Activated T-cell treated with anti-CD3 and anti-CD28 coated beads, Interleukin-2, amount 50 U/mL, for 72 hours (primary cell): Measurements from ENCODE around the gene LCE2D. TPM values are rescaled to one million over a fixed set of nuclear protein-coding genes. Genes with fewer than 3 reads are reported as not detected.

Experiments
- ATAC-seq, 2 donors: fragments of 150-1000 bp; cut with Tn5 transposase; replicated peaks in 1 of 2; 2 replicates each; pipeline ENCODE4 v1.10.0; 2021; ENCODE audit warnings: moderate library complexity in 2 of 2, mild to moderate bottlenecking in 1 of 2
- DNase-seq, 2 donors: peaks; one replicate each; pipeline ENCODE4 v3.0.0; 2021 to 2022; ENCODE audit warnings: mixed read lengths in 1 of 2
- H3K27ac Mint-ChIP-seq: one replicate; pipeline ENCODE4 v1.8.0; 2022; ENCODE audit warnings: mild to moderate bottlenecking, moderate library complexity, mixed read lengths
- H3K27me3 Mint-ChIP-seq: one replicate; pipeline ENCODE4 v1.8.0; 2022; ENCODE audit warnings: low read depth, mixed read lengths
- H3K36me3 Mint-ChIP-seq, 2 donors: one replicate each; pipeline ENCODE4 v1.8.0; 2022; ENCODE audit warnings: mixed read lengths in 2 of 2, mild to moderate bottlenecking in 1 of 2; ENCODE audit not compliant: insufficient read depth in 2 of 2
- H3K4me1 Mint-ChIP-seq: one replicate; pipeline ENCODE4 v1.8.0; 2022; ENCODE audit warnings: low read depth, mixed read lengths
- H3K4me3 Mint-ChIP-seq, 2 donors: one replicate each; pipeline ENCODE4 v1.8.0; 2022; ENCODE audit warnings: mild to moderate bottlenecking in 2 of 2, mixed read lengths in 2 of 2, moderate library complexity in 2 of 2
- H3K9me3 Mint-ChIP-seq, 2 donors: one replicate each; pipeline ENCODE4 v1.8.0; 2022; ENCODE audit warnings: mixed read lengths in 2 of 2
- total RNA-seq, 2 donors: library from RNA; stranded (reverse); gene quantifications; one replicate each; pipeline ENCODE4 v1.2.3, GENCODE V29; 2022

LCE2D gene
- not detected for total RNA-seq

- peaks cover 11% of the 10 kb centered on the region for H3K27me3 Mint-ChIP-seq
- no peak within 1 kb of the TSS for H3K27ac Mint-ChIP-seq
- H3K4me1 Mint-ChIP-seq = no peaks in the 10 kb centered on the region
- no peak within 1 kb of the TSS for H3K4me3 Mint-ChIP-seq
- no peaks in the 10 kb centered on the region for H3K9me3 Mint-ChIP-seq
- no peak for ATAC-seq
- DNase-seq = no peak
- no peaks in the 10 kb centered on the region for H3K36me3 Mint-ChIP-seq
Observed at GRCh38 chr1:152663098-152663497, at the start of gene LCE2D. Gene LCE2D, plus strand, starts transcription at chr1:152663380. Its CDS starts 726 bp downstream, at chr1:152664106.

DNA sequence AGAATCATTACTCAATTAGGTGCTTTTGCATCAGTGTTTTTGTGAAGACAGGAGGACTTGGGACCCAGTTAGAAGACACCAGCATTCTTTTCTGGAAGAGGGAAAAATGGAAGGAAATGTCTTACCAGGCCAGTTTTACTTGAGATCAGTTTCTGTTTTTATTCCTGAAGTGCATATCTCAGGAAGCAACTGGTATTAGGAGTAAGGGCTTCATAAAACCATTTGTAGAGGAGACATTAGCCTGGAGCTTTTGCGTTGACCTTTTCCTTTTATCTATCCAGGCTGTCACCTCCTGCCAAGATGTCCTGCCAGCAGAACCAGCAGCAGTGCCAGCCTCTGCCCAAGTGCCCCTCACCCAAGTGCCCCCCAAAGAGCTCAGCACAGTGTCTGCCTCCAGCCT is 49.7 kb upstream of the LCE2D start, which contains the start of gene LCE3B:
Gene LCE3B (plus strand): TSS at position 301 of the 400 bp plus-strand sequence. CDS start 0 bp downstream, at position 301.
- peaks cover 0 to 2% of the 10 kb centered on the region in 2 donors for H3K36me3 Mint-ChIP-seq
- no peak within 1 kb of the TSS for H3K4me3 Mint-ChIP-seq
- no peak for DNase-seq
- H3K27me3 Mint-ChIP-seq = peaks cover 33% of the 10 kb centered on the region
- H3K9me3 Mint-ChIP-seq = peaks cover 0 to 2% of the 10 kb centered on the region in 2 donors
- H3K27ac Mint-ChIP-seq = no peak within 1 kb of the TSS
- ATAC-seq = no peak
- no peaks in the 10 kb centered on the region for H3K4me1 Mint-ChIP-seq

- H3K4me3 Mint-ChIP-seq = no peak overlapping the region
- H3K36me3 Mint-ChIP-seq = peaks cover 0 to 2% of the 10 kb centered on the region in 2 donors
- H3K27me3 Mint-ChIP-seq = peaks cover 21% of the 10 kb centered on the region
- no peak overlapping the region for H3K27ac Mint-ChIP-seq
- H3K9me3 Mint-ChIP-seq = peaks cover 2 to 6% of the 10 kb centered on the region in 2 donors
- H3K4me1 Mint-ChIP-seq = no peaks in the 10 kb centered on the region
- no peak for ATAC-seq
- no peak for DNase-seq
Observed at GRCh38 chr1:152621993-152622392, 41.2 kb upstream of the LCE2D start.

- ATAC-seq (no peak), DNase-seq (peak in 1 of 2 donors; percentile 4)
- peaks cover 21% of the 10 kb centered on the region for H3K27me3 Mint-ChIP-seq
- H3K36me3 Mint-ChIP-seq = peaks cover 0 to 2% of the 10 kb centered on the region in 2 donors
- peaks cover 2 to 6% of the 10 kb centered on the region in 2 donors for H3K9me3 Mint-ChIP-seq
- no peaks in the 10 kb centered on the region for H3K4me1 Mint-ChIP-seq
- no peak within 1 kb of the TSS for H3K27ac Mint-ChIP-seq
- no peak within 1 kb of the TSS for H3K4me3 Mint-ChIP-seq
Observed at GRCh38 chr1:152622803-152623202, 40.4 kb upstream of the LCE2D start, which contains the start of gene LCE3A. Gene LCE3A, minus strand, starts transcription at chr1:152623103. Its CDS starts 0 bp downstream, at chr1:152623103.

DNA sequence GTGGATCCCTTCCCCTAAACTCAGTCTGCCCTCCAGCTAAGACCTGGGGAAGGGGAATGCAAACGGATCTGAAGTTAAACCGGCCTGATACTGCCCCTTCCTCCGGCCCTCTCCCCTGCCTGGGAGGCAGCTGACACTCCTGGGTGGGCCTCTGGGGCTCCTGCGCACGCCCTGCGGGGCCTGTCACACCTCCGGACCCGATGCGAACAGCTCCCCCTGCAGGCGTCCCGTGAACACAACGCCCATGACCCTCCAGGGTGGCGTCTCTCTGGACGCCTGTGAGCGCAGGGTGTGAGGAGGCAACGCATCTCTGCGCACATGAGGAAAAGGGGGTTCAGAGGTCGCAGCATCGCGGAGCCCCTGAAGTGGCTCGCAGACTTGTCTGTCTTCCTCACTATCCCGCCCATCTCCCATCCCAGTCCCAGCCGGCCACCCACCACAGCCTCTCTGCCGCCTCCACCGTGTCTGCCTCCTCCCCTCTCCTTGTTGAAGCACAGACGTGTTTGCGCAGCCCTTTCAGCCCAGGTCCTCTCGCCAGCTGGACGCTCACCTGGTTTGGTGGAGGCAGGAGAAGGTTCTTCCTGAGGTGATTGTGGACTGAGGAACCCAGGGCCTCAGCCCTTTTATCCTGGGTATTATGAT is 39.9 kb upstream of the LCE2D start:
- Mint-ChIP-seq H3K27ac (no peak overlapping the region), H3K27me3 (peaks cover 21% of the 10 kb centered on the region), H3K36me3 (peaks cover 0 to 1% of the 10 kb centered on the region in 2 donors), H3K4me1 (no peaks in the 10 kb centered on the region), H3K4me3 (no peak overlapping the region), H3K9me3 (peaks cover 2 to 6% of the 10 kb centered on the region in 2 donors)
- DNase-seq = peak; percentile 19 to 31
- peak; percentile 29 to 48 for ATAC-seq

DNA sequence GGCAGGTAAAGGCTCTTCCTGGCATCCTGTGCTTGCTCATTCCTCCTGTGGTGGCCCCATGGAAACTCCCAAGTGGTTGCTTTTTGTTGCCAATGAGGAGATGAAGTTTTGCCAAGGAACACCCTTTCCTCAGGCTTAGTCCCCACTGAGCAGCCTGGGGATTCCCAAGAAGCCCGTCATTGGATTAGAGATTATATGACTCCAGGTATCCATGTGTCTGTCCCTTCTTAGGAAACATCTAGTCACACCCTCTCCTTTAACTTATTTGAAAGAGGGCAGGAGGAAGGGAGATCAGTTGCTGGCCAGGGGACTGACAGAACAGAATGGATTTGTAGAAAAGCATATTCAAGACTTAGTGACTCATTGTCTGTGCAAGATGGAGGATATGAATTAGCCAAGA is 36.4 kb upstream of the LCE2D start:
- Mint-ChIP-seq H3K4me3 (no peak overlapping the region), H3K27ac (no peak overlapping the region), H3K36me3 (no peaks in the 10 kb centered on the region), H3K4me1 (no peaks in the 10 kb centered on the region), H3K9me3 (peaks cover 0 to 1% of the 10 kb centered on the region in 2 donors), H3K27me3 (peaks cover 21% of the 10 kb centered on the region)
- ATAC-seq = no peak
- DNase-seq = no peak

- ATAC-seq (no peak), DNase-seq (no peak)
- H3K4me3 Mint-ChIP-seq = no peak overlapping the region
- H3K27me3 Mint-ChIP-seq = peaks cover under 1% of the 10 kb centered on the region
- no peaks in the 10 kb centered on the region for H3K4me1 Mint-ChIP-seq
- peaks cover 2% of the 10 kb centered on the region in 2 donors for H3K9me3 Mint-ChIP-seq
- H3K27ac Mint-ChIP-seq = no peak overlapping the region
- no peaks in the 10 kb centered on the region for H3K36me3 Mint-ChIP-seq
Observed at GRCh38 chr1:152630596-152630995, 32.6 kb upstream of the LCE2D start.

DNA sequence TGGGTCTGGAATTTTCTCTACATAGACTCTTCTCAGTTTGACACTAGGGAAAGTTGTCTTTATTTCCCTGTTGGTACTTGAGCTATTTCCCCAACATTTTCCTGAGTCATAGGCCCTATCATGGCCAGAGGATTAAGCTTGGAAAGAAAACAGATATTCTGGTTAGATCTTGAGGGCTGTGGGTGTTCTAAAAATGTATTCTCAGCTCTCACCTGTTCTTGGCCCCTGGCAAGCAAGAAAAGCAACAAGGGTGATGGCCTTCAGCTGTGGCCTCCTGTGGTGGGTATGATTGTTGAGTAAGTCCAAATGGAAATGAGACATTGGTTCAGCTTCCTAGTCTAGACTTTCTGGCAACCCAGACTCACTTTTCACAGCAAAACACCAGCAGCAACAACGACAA is 22.8 kb upstream of the LCE2D start:
- Mint-ChIP-seq H3K27me3 (peaks cover 7% of the 10 kb centered on the region), H3K4me1 (no peaks in the 10 kb centered on the region), H3K36me3 (no peaks in the 10 kb centered on the region), H3K9me3 (peaks cover 0 to 1% of the 10 kb centered on the region in 2 donors), H3K4me3 (no peak overlapping the region), H3K27ac (no peak overlapping the region)
- DNase-seq = no peak
- no peak for ATAC-seq

DNA sequence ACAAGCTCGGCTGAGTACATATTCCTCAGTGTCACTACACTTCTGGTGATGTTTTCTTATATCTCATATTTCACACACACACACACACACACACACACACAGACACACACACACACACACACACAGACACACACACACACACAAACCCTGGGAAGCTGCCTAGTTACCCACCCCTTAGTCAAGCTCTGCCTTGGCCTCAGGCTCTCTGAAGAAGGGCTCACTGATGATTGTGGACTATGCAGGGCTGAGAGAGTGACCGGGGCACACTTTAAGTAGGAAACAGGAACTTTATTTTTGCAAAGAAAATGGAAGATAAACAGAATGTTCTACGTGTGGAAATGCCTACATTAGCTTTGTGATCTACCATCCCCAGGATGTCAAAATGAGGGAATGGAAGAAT is 19.2 kb upstream of the LCE2D start:
- Mint-ChIP-seq H3K9me3 (peaks cover 0 to 1% of the 10 kb centered on the region in 2 donors), H3K4me1 (no peaks in the 10 kb centered on the region), H3K27me3 (peaks cover 17% of the 10 kb centered on the region), H3K4me3 (no peak overlapping the region), H3K27ac (no peak overlapping the region), H3K36me3 (no peaks in the 10 kb centered on the region)
- ATAC-seq (no peak), DNase-seq (no peak)

GRCh38 chr1:152645146-152645545 is 18.0 kb upstream of the LCE2D start:
- no peaks in the 10 kb centered on the region for H3K9me3 Mint-ChIP-seq
- no peaks in the 10 kb centered on the region for H3K4me1 Mint-ChIP-seq
- H3K27me3 Mint-ChIP-seq = peaks cover 17% of the 10 kb centered on the region
- no peak overlapping the region for H3K4me3 Mint-ChIP-seq
- H3K36me3 Mint-ChIP-seq = no peaks in the 10 kb centered on the region
- no peak overlapping the region for H3K27ac Mint-ChIP-seq
- ATAC-seq (no peak), DNase-seq (no peak)

DNA sequence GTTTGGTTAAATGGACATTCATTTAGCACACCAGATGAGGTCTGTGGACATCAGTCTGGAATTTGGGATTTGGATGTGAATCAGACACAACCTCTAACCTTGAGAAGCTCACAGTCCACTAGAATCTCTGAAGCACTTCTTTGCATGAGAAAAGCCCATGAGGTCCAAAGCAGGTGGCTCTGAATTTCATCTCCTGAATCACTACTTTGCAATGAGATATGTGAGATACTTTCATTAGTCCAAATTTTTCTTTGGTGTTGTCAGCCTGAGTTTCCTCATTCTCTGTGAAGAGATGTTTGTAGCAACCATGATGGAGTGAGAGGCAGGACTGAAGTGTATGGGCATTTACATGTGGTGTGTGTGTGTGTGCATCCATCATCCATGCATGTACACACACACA is 16.5 kb upstream of the LCE2D start:
- no peaks in the 10 kb centered on the region for H3K36me3 Mint-ChIP-seq
- H3K4me3 Mint-ChIP-seq = no peak overlapping the region
- no peaks in the 10 kb centered on the region for H3K4me1 Mint-ChIP-seq
- peaks cover 17% of the 10 kb centered on the region for H3K27me3 Mint-ChIP-seq
- DNase-seq (no peak), ATAC-seq (no peak)
- no peak overlapping the region for H3K27ac Mint-ChIP-seq
- H3K9me3 Mint-ChIP-seq = no peaks in the 10 kb centered on the region

- peak; percentile 64 to 76 for DNase-seq
- no peaks in the 10 kb centered on the region for H3K9me3 Mint-ChIP-seq
- H3K4me3 Mint-ChIP-seq = no peak overlapping the region
- peaks cover 5% of the 10 kb centered on the region for H3K4me1 Mint-ChIP-seq
- no peaks in the 10 kb centered on the region for H3K36me3 Mint-ChIP-seq
- no peak overlapping the region for H3K27ac Mint-ChIP-seq
- ATAC-seq = peak; percentile 53 to 60
- no peaks in the 10 kb centered on the region for H3K27me3 Mint-ChIP-seq
Observed at GRCh38 chr1:152654110-152654509, 9.1 kb upstream of the LCE2D start.

GRCh38 chr1:152656459-152656858 is 6.7 kb upstream of the LCE2D start:
- Mint-ChIP-seq H3K4me3 (no peak overlapping the region), H3K27me3 (no peaks in the 10 kb centered on the region), H3K9me3 (no peaks in the 10 kb centered on the region)

GRCh38 chr1:152657677-152658076 is 5.5 kb upstream of the LCE2D start:
- H3K27me3 Mint-ChIP-seq = no peaks in the 10 kb centered on the region
- no peak overlapping the region for H3K4me3 Mint-ChIP-seq
- no peaks in the 10 kb centered on the region for H3K9me3 Mint-ChIP-seq
- ATAC-seq = no peak
- peaks cover 5% of the 10 kb centered on the region for H3K4me1 Mint-ChIP-seq
- no peak for DNase-seq
- H3K36me3 Mint-ChIP-seq = no peaks in the 10 kb centered on the region
- no peak overlapping the region for H3K27ac Mint-ChIP-seq

More at GRCh38 chr1:152656459-152656858, 6.7 kb upstream of the LCE2D start:
- H3K4me1 Mint-ChIP-seq = peaks cover 5% of the 10 kb centered on the region
- no peak for DNase-seq
- no peak for ATAC-seq
- no peak overlapping the region for H3K27ac Mint-ChIP-seq
- H3K36me3 Mint-ChIP-seq = no peaks in the 10 kb centered on the region
